HPDE6-E6E7 (cell line): ENCODE measurements around the gene RASL10A.

ENCODE experiments used
- DNase-seq: peaks from one replicate; pipeline ENCODE4 v3.0.0; 2011; ENCODE audit warnings: missing footprints; ENCODE audit errors: extremely low spot score

Gene RASL10A

GRCh38 chr22:29339381-29340235 lies 24.1 kb upstream of the RASL10A start:
- DNase-seq = peak; percentile 25

GRCh38 chr22:29338398-29338797 lies 22.9 kb upstream of the RASL10A start:
- DNase-seq = no peak

GRCh38 chr22:29337631-29338284 lies 22.3 kb upstream of the RASL10A start:
- no peak for DNase-seq

GRCh38 chr22:29336751-29337490 lies 21.4 kb upstream of the RASL10A start:
- DNase-seq = no peak

- no peak for DNase-seq
Observed at GRCh38 chr22:29335656-29336055, 20.2 kb upstream of the RASL10A start.

- DNase-seq = no peak
Observed at GRCh38 chr22:29334696-29335344, 19.3 kb upstream of the RASL10A start.

GRCh38 chr22:29334148-29334547 lies 18.7 kb upstream of the RASL10A start:
- no peak for DNase-seq

GRCh38 chr22:29332886-29333496 lies 17.5 kb upstream of the RASL10A start:
- no peak for DNase-seq

- DNase-seq = no peak
Observed at GRCh38 chr22:29331658-29332300, 16.3 kb upstream of the RASL10A start.

GRCh38 chr22:29331213-29331612 lies 15.7 kb upstream of the RASL10A start:
- no peak for DNase-seq

- no peak for DNase-seq
Observed at GRCh38 chr22:29330753-29331152, 15.3 kb upstream of the RASL10A start.

GRCh38 chr22:29330291-29330690 lies 14.8 kb upstream of the RASL10A start:
- DNase-seq = no peak

- no peak for DNase-seq
Observed at GRCh38 chr22:29329581-29329980, 14.1 kb upstream of the RASL10A start.

- no peak for DNase-seq
Observed at GRCh38 chr22:29328566-29329500, 13.3 kb upstream of the RASL10A start.

GRCh38 chr22:29328055-29328454 lies 12.6 kb upstream of the RASL10A start:
- DNase-seq = no peak

GRCh38 chr22:29327089-29327764 lies 11.7 kb upstream of the RASL10A start:
- DNase-seq = no peak

GRCh38 chr22:29326481-29326880 lies 11.0 kb upstream of the RASL10A start:
- no peak for DNase-seq

GRCh38 chr22:29325785-29326315 lies 10.4 kb upstream of the RASL10A start:
- no peak for DNase-seq

GRCh38 chr22:29325356-29325755 lies 9.9 kb upstream of the RASL10A start:
- no peak for DNase-seq
